ENCODE measurements around the gene SKI. TPM values are rescaled to one million over a fixed set of nuclear protein-coding genes. Genes with fewer than 3 reads are reported as not detected.

The SKI gene
- polyA plus RNA-seq, 5 donors: 48.9 to 83.3 (median 58.9) TPM

DNA sequence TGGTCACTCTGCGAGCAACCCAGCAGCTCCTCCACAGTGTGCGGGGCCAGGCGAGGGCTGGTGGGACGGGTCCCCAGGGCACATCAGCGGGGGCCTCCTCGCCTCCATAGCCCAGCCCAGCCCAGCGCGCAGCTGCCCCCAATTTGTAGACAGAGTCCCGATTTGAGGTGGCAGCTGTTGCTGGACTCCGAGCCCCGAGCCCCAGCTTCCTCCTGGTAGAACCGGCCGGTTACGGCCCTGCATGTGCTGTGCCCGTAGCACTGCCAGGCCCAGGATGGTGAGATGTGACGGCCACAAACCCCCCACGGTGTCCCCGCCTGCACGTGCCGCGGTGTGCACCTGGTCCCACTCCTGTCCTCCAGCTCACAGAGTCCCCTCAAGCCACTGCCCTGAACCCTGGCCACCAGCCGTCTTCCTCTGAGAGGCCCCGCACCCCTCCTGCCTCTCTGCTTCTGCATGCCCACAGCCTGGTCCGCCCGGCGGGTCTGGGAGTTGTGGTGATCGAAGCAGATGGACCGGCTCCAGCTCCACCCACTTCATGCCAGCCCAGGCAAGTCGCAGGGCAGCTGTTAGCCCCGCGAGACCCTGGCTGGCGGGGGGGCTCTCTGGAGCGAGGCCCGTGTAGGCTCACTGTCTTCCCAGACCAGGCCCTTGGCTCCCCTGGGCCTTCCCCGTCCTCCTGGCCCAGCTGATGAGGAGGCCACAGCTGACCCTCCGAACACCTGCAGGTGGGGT lies 107.8 kb downstream of the SKI start:
- no peak for DNase-seq

DNA sequence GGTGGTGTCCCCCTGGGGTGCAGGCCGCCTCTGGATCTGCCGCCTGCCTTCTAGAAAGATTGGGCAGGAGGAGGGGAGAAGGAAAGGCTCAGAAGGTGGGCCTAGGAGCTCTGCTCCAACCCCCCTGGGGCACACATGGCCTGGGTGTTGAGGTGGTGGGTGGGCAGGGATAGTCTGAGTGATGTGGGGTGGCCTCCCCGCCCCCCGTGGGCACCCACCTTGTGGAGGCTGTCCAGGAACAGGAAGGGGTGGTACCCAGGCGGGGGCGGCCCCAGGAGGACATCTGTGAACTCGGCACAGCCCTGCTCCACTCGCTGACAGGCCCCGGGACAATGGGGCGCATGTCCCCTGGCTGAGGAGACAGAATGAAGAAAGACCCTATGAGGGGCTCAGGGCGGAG lies 108.4 kb downstream of the SKI start:
- no peak for DNase-seq

DNA sequence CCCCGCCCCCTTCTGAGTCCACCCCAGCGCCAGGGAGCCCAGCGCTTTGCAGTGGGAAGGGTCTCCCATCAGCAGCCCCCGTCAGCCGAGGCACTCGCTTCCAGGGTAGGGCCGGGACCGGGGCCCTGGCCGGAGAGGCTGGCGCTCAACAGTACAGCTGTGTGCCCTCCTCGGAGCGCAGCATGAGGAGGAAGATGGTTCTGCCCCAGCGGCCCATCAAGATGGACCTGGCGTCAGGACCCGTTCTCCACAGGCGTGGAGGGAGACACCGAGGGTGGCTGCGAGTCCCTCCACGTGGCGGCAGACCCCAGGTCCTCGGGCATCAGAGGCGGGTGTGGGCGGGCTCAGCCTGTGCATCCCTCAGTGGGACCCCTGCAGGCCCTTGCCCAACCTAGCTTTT lies 109.0 kb downstream of the SKI start:
- no peak for DNase-seq

DNA sequence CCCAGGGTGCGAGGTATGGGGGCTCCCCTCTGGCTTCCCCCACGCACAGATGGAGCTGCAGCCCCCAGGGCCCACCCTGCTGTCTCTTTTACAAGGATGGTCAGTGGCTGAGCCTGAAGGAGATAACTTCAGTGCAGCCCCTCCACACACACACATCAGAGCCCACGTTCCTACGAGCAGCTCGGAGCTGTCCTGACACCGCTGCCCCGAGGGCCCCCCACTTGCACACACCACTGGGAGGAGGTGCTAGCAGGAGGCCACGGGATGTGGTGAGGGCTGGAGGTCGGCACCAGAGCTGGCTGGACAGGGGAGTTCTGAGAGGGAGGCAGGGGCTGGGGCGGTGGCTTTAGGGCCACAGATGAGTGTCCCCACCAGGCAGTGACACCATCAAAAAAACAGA lies 109.4 kb downstream of the SKI start:
- no peak for DNase-seq

DNA sequence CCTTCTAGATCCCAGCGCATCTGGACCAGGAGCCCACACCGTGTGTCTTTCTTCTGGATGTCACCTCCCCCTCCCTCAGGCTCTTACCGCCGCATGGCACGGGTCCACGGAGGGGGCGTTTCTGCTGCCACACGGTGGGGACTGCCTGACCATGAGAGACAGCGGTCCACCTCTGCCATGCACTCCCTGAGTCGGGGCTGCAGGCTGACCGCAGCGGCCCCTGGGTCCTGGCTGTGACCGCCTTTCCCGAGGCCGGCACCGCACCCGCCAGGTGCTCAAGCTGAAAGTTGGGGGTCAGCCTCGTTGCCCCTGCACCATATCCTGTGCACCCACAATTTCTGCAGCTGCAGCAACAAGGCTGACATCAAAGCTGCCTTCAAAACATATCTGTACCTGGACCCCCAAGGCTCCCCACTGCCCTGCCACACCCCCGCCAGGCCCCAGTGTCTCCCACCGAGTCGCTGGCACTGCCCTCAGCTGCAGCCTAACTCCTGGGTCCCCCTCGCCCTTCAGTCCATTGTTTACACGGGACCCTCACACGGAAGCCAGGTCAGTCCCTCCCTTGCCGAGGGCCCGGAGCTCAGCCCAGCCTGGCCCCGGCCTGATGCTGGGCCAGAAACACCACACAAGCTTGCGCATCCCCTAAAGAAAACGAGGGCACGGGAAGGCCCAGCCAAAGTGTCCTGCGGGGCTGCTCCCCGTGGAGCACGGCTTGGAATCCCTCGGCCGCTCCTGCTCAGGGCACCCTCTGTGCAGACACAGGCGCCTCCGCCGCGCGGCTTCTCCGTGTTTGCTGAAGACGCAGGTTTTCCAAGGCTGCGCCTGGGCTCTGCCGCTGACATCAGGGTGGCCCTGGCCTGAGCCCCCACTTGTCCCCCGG lies 111.3 kb downstream of the SKI start:
- no peak for DNase-seq

DNA sequence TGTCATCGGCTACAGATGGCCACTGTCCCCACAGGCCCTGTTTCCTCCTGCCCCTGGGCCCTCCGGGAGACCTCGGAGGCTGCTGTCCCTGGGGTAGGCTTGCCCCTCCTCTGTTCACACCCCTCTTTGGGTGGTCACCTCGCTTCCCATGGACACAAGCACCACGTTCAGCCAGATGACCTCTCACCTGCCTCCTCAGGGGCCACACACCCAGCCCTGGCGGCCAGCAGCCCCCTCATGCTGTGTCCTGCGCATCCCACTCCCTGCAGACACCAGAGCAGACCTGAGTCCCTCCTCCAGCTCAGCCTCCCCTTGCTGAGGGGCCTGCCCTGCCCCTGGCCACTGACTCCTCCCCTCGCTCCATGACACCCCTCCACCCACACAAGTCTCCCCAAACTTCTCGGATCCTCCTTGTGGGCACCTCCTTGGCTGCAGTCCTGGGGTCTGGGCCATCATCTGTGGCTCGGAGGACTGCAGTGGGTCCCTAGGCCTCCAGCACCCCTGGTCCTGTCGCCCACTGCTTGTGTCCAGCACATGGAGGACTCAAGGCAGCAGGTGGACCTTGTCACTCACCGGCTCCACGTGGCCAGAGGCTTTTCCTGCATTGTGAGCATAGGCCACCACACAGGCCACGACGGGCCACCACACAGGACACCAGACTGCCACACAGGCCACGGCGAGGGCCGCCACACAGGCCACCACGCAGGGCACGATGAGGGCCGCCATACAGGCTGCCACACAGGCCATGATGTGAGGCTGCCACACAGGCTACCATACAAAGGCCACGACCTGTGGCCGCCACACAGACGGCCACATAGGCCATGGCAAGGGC lies 112.2 kb downstream of the SKI start:
- DNase-seq: no peak

DNA sequence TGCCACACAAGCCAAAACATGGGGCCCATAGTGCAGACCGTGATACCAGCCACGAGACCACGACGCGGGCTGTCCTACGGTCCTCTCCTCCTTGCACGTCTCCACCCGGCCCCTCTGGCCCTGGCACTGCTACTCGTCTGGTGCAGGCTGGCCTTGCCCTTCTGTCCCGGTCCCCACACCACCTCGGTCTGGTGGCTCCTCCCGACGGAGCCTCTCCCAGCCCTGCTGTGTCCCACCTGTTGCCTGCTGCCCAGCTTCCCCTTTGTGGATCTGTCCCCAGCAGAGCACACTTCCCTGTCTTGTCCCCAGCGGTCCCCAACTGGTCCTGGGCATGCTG lies 112.8 kb downstream of the SKI start:
- no peak for DNase-seq

DNA sequence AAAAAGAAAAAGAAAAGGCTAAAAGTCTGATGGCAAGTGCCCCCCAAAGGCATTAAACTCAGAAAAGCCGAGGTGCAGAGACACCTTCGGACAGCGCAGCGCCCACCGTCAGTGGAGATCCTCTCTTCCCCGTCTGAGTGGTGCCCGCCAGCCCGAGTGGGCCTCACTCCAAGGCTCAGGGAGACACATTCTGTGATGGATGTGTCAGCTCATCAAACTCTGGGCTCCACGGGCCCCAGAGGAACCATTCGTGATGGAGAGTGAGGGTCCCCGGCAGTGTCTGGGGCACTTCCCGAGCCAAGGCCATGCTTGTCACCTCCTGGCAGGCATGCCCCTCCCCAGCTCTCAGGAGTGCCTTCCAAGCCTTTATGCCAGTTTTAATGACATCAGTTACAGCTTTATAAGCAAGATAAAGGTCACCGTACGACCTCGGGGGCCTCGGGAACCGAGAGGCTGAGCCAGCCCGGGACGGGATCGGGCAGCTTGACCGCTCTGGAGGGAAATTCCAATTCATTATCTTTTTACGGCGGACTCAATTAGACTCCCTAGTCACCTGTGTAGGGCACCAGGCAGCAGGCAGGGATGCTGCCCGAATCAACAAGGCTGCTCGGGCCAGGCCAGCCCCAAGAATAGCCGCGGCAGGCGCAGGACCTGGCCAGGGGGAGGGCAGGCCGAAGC lies 113.7 kb downstream of the SKI start:
- DNase-seq: no peak

DNA sequence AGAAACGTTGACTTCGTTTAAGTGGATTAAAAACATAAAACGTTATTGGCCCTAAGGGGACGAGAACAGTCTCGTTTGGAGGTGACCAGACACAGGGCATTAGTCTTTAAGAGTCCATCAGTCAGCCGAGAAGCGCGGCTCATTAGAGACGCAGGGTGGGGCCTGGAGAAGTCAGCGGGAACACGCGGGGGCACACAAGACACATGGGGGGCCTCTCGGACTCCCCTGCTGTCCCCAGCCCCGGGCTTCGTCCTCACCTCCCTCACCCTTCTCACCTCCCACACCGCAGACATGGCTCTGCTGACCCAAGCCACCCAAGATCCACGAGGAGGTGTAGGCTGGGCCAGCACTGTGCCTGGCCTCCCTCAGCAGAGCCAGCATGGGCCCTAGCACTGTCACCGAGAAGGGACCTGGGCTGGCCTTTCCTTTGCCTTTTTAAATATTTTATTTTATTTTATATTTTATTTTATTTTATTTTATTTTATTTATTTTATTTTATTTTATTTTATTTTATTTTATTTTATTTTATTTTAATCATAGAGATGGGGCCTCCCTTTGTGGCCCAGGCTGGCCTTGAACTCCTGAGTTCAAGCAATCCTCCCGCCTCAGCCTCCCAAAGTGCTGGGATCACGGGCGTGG lies 114.4 kb downstream of the SKI start:
- no peak for DNase-seq

DNA sequence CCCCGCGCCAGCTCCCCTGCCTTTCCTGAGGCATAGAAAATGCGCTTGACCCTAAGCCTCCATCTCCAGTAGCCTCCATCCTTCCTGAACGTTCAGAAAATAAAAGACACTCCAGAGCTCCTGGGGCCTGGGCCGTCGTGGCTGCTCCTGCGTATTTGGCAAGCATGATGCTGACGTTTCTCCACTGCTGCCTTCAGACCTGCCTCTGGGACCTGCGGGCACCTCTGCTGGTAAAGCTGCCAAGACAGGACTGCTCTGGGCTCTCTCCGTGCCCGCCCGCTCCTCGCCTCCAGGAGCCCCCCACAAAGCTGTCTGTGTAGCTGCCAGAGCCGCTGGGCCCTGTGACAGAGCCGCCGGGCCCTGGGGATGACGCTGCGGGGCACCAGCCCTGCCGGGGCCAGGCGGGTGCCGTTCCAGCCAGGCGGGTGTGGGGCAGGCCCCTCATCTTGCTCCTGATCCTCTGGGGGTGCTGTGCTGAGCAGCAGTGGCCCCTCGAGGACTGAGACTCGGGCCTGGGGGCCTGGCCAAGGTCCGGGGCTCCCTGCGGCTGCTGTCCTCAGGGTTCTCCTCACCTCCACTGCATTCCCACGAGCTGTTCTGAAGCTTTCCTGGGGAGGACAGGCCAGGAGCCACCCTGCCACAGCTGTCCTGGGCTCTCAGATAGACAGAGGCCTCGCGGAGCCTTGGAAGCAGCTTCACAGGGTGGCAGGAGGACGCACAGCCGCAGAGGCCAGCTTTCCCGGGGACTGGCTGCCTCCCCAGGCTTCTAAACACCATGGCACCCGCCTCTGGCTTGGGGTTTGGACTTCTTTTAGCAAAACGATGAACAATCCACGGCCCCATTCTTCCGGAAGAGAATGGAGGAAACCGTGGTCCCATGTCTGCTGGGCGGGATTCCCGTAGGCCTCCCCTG lies 115.2 kb downstream of the SKI start:
- no peak for DNase-seq

DNA sequence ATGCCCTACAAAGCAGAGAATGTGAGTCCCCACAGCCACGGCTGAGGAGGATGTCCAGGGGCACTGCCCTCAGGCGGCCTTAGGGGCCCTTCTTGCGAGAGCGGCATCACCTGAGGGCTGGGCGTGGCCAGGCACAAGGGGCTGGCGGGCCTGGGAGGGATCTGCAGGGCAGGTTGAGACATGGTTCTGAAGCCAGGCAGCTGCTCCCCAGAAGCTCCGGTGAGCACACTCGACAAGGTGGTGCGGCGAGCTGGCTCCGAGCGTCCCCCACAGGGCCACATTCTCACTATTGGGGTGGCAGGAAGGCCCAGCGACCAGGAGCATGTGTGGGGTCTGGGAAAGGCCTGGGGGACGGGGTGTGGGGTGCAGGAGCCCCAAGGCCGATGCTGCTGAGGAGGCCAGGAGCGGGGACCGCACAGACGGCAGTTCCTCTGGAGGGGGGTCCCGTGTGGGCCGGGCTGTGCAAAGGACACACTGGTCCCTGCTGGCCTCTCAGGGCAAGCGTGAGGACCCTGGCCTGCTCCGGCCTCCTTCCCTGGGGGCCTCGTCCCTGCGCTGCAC lies 116.1 kb downstream of the SKI start:
- no peak for DNase-seq

DNA sequence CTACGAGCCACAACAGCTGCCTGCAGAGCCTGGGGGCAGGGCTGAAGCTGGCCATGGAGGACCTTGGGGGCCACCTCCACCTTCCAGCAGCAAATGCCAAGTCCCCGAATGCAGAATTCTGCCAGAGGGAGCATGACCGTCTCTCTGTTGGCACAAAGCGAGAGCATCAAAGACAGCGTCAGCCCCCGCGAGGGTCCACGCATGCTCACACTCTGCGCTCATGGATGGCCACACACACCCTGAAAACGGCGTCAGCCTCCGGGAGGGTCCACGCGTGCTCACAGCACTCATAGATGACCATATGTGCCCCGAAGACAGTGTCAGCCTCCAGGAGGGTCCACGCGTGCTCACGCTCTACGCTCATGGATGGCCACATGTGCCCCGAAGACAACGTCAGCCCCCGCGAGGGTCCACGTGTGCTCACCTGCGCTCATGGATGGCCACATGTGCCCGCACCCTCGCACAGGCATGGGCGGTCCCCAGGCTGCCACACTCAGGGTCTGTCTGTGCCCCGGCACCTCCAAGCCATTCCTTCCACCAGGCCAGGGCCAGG lies 116.7 kb downstream of the SKI start:
- no peak for DNase-seq

DNA sequence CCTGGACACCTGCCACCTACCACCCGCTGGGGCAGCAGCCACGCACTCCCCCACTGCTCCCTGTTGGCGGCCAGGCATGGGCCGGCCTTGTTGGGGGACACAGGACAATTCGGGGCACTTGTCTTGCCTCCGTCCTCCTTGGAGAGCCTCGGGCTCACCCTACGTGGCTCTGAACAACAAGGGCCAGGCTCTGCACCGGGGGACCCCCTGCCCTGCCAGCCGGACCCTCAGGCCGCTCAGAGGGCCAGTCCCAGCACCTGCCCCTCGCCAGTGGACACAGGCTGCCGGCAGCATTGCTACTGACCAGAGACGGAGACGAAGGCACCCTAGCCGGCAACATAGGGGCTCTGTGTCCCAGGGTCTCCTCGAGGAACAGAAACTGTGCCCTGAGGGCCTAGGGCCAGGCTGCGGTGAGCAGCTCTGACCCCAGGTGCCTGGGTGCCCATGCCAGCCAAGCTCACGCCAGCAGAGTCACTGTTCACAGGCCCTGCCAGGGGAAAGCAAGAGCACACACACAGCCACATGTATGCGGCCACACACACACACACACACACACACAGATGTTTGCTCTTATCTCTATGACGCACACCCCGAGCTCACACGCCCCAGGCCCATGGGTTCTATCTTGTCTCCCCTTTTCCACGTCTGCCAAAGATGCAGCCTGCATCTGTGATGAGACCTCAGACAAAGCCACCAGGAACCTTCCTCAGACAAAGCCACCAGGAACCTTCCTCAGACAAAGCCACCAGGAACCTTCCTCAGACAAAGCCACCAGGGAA lies 117.4 kb downstream of the SKI start:
- DNase-seq: no peak

DNA sequence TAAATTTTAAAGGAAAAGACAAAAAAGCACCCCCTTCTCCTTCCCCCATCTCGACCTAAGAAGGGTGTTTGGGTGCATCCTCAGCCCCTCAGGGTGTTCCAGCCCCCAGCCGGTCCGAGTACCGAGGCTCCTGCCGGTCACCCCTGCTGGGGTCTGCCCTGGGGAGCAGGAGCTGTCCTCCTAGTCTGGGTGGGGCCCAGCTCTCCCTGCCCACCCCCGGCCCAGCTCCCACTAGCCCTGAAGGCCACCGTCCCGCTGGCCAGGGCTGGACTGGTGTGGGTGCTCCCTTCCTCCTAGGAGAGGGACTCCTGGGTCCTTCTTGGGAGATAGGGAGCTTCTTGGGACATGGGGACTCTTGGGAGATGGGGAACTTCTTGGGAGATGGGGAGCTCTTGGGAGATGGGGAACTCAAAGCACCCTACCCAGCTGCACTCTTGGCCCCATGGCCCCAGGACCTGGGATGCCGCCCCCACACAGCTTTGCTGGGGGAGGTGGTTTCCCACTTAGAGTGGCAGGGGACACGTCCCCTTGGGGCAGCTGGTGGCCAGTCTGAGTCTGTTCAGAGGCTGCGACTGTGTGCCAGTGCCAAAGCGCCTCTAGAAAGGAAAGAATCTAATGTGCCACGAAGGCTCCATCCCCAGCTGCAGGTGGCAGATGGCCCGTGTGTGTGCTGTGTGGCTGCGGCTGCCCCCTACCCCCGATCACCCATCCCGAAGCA lies 118.7 kb downstream of the SKI start:
- no peak for DNase-seq

DNA sequence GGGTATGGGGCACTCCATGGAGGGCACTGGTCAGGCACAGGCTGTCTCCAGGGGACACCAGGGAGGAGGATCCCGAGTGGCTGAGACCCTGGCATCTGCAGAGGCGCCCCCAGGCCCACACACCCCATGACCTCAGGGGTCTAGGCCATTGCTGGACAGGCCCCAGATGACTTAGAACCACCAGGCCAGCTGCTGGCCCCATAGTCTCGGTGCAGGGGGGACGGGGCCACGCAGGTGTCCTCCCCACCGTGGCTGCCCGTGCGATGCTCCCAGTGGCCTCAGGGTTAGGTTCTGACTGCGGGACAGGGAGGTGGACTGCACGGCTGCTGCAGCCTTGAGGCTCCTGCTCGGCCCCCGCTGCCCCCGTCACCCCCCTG lies 119.3 kb downstream of the SKI start:
- no peak for DNase-seq

DNA sequence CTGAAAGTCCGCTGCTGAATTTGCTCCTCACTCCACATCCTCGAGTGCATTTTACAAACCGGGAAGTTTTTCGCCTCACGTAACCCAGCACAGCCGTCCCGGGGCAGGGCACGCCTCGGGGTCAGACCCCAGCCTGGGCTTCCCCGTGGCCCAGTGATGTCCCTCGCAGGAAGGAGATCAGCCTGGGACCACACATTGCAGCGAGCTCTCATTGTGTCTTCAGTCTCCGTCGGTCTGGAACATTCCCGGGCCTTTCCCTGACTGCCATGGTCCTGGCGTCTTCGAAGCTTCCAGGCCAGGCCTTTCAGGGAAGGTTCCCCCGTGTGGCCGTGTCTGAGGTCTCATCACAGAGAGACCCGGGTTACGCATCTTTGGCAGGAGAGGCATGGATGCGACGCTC lies 119.8 kb downstream of the SKI start:
- no peak for DNase-seq

DNA sequence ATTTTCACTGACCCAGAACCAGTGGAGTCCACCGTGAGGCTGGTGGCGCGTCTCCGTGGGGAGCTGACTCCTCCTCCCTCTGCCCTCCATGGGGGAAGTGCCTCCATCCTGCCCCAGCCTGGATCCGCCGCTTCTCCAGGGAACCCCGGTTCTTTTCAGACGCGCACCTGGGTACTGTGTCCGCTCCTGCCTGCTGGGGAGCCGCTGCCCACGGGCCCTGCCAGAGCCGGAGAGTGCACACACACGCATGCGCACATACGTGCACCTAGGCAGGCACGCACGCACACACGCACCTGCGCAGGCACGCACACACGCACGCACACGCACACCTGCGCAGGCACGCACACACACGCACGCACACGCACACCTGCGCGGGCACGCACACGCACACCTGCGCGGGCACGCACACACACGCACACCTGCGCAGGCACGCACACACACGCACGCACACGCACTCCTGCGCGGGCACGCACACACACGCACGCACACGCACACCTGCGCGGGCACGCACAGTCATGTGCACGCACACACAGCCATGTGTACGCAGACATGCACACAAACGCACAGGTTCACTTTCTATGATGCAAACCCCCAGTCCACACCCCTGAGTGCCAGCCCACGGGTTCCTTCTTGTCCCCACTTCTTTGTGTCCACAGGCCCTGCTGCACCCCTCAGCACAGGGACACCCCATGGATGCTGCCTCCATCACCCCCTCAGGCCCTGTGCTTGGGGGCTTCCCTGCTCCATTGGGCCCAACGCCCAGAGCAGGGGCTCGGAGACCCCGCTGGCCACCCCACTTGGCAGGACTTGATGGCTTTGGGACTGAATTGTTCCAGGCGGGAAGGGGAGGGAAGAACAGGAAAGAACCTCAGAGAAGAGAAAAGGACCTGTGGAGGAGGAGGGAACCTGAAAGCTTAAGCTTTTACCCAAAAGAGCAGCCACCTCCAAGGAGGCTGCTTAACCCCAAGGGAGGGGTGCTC lies 120.5 kb downstream of the SKI start:
- DNase-seq: no peak
